GM19452 (cell line): ENCODE measurements around the gene SEMA4D.

Source experiments
- ATAC-seq: cut with Tn5 transposase; IDR thresholded peaks from one replicate; pipeline ENCODE4 v1.9.1; 2021; ENCODE audit not compliant: unreplicated experiment

Gene SEMA4D

GRCh38 chr9:89529243-89530035 lies 31.5 kb upstream of the SEMA4D start:
- ATAC-seq = no peak

GRCh38 chr9:89528540-89528939 lies 30.6 kb upstream of the SEMA4D start:
- ATAC-seq = no peak

- no peak for ATAC-seq
These were observed 30.2 kb upstream of the SEMA4D start for GRCh38 chr9:89528131-89528530.

GRCh38 chr9:89527084-89527483 lies 29.2 kb upstream of the SEMA4D start:
- ATAC-seq = no peak

- ATAC-seq = no peak
These were observed 28.8 kb upstream of the SEMA4D start for GRCh38 chr9:89526667-89527066.

- ATAC-seq = no peak
These were observed 27.8 kb upstream of the SEMA4D start for GRCh38 chr9:89525446-89526374.

GRCh38 chr9:89524963-89525362 lies 27.1 kb upstream of the SEMA4D start:
- no peak for ATAC-seq

- ATAC-seq = peak; percentile 31
These were observed 26.0 kb upstream of the SEMA4D start for GRCh38 chr9:89523948-89524347.

GRCh38 chr9:89522959-89523285 lies 25.0 kb upstream of the SEMA4D start:
- peak; percentile 1 for ATAC-seq

GRCh38 chr9:89522261-89522958 lies 24.5 kb upstream of the SEMA4D start:
- ATAC-seq = peak; percentile 92

- no peak for ATAC-seq
These were observed 21.5 kb upstream of the SEMA4D start for GRCh38 chr9:89519366-89519805.

GRCh38 chr9:89518466-89519365 lies 20.8 kb upstream of the SEMA4D start:
- no peak for ATAC-seq

- ATAC-seq = no peak
These were observed 17.5 kb upstream of the SEMA4D start for GRCh38 chr9:89515416-89515815.

- no peak for ATAC-seq
These were observed 17.0 kb upstream of the SEMA4D start for GRCh38 chr9:89514956-89515355.

GRCh38 chr9:89514337-89514736 lies 16.4 kb upstream of the SEMA4D start:
- no peak for ATAC-seq

- no peak for ATAC-seq
These were observed 15.9 kb upstream of the SEMA4D start for GRCh38 chr9:89513837-89514236.

GRCh38 chr9:89512382-89512781 lies 14.5 kb upstream of the SEMA4D start:
- ATAC-seq = no peak

- ATAC-seq = no peak
These were observed 11.2 kb upstream of the SEMA4D start for GRCh38 chr9:89508951-89509615.

- no peak for ATAC-seq
These were observed 8.0 kb upstream of the SEMA4D start for GRCh38 chr9:89505911-89506310.

GRCh38 chr9:89505048-89505447 lies 7.1 kb upstream of the SEMA4D start:
- no peak for ATAC-seq
